Uterus (tissue), 2 donors: ENCODE measurements around the gene SHC2.

ENCODE experiments used
- POLR2A ChIP-seq, 2 donors: fragments of 450-650 bp; IDR thresholded peaks; one replicate each; pipeline ENCODE4 v1.6.1; 2016; ENCODE audit warnings: antibody characterized with exemption in 2 of 2, mild to moderate bottlenecking in 1 of 2, moderate library complexity in 1 of 2
- TF ChIP-seq, protein P1 (sequence below), 4 experiments: fragments of 200-600 bp in 2 of 4; fragments of 450-650 bp in 2 of 4; sonication (generic) in 2 of 4; IDR thresholded peaks; one replicate each; pipeline ENCODE4 v1.5.1; 2016 to 2019; ENCODE audit warnings: antibody characterized with exemption in 4 of 4, mild to moderate bottlenecking in 2 of 4, moderate library complexity in 1 of 4

- TF ChIP-seq, protein P1, sequence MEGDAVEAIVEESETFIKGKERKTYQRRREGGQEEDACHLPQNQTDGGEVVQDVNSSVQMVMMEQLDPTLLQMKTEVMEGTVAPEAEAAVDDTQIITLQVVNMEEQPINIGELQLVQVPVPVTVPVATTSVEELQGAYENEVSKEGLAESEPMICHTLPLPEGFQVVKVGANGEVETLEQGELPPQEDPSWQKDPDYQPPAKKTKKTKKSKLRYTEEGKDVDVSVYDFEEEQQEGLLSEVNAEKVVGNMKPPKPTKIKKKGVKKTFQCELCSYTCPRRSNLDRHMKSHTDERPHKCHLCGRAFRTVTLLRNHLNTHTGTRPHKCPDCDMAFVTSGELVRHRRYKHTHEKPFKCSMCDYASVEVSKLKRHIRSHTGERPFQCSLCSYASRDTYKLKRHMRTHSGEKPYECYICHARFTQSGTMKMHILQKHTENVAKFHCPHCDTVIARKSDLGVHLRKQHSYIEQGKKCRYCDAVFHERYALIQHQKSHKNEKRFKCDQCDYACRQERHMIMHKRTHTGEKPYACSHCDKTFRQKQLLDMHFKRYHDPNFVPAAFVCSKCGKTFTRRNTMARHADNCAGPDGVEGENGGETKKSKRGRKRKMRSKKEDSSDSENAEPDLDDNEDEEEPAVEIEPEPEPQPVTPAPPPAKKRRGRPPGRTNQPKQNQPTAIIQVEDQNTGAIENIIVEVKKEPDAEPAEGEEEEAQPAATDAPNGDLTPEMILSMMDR (IDR thresholded peaks at IDR 0.05) = no peak
- TF ChIP-seq POLR2A (IDR thresholded peaks at IDR 0.05) = no peak
These were observed 37.0 kb downstream of the SHC2 start for GRCh38 chr19:423691-424466.
